HEK293T (cell line): ENCODE results near the gene PRAMEF9.
"Not testable (repeated sequence)": the region's sequence is repeated elsewhere in the genome, so short reads cannot be mapped to it uniquely, and the experiment has no call there.

Experiments used
- FOXM1 ChIP-seq: fragments of 450-650 bp; IDR thresholded peaks from 2 replicates; pipeline ENCODE4 v1.6.1; 2017; ENCODE audit warnings: mild to moderate bottlenecking, borderline replicate concordance
- NFRKB ChIP-seq: fragments of 450-650 bp; IDR thresholded peaks from 2 replicates; pipeline ENCODE4 v1.6.1; 2016; ENCODE audit warnings: mild to moderate bottlenecking, moderate library complexity
- TARDBP ChIP-seq: fragments of 450-650 bp; IDR thresholded peaks from 2 replicates; pipeline ENCODE4 v1.6.1; 2016

- not testable (repeated sequence) for TF ChIP-seq FOXM1, NFRKB, TARDBP
Observed at GRCh38 chr1:13165531-13165930, 6.1 kb upstream of the PRAMEF9 start, which contains the start of gene HNRNPCL4.
